Measurements from ENCODE around the gene KCNH2. TPM values are rescaled to one million over a fixed set of nuclear protein-coding genes. Genes with fewer than 3 reads are reported as not detected.

The KCNH2 gene
- total RNA-seq, 1 experiment from 2014 or later: 1.5 TPM

DNA sequence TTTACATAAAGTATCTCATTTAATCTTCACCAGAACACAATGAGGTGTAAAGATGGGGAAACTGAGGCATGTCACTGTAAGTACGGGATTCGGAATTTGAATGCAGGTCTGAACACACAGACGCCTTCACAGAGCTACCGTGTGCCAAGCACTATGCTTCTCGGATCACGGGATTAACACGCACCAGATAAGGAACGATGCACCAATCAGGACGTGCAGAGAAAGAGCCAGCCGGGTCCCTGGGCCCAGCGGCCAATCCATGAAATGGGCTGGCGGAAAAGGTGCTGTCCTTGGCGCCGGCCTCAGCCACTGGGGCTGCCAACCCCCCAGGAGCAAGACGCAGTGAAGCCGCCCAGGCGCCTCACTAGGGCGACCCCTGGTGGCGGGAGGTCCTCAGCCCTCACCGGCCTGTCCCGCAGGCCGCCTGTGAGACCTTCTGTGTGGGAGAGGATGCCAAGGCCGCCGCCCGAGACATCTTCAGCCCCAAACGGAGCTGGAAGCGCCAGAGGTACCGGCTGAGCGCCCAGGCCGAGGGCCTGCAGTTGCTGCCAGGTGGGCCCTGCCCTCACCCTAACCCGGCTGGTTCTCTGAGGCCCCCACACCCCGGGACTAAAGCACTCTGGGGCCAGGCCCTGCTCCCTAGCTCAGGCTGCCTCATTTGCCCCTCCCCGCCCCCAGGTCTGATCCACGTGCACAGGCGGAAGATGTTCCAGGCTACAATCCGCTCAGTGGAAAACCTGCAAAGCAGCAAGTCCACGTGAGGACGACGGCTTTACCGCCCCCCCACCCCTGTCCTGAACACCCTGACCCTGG lies 30.6 kb upstream of the KCNH2 start:
- CTCF ChIA-PET: interaction anchor here (0.7 kb wide), 1 partner anchor 596 kb away, joined by 3 read pairs; no protein-coding TSS in a partner anchor
- peak overlapping the region; percentile 35 for H3K4me3 ChIP-seq (ENCODE audit: low read depth, low read length, poor library complexity, severe bottlenecking)
- POLR2A ChIA-PET (ENCODE audit: low non-redundant PET): no interaction called here

GRCh38 chr7:151008143-151008510 lies 30.0 kb upstream of the KCNH2 start:
- Histone ChIP-seq H3K9me3 (ENCODE audit: low read depth, low read length, poor library complexity, severe bottlenecking) (no peaks in the 10 kb centered on the region), H3K4me3 (ENCODE audit: low read depth, low read length, poor library complexity, severe bottlenecking) (peak overlapping the region; percentile 35), H3K4me1 (ENCODE audit: insufficient read depth, low read length, poor library complexity, severe bottlenecking) (peaks cover 18% of the 10 kb centered on the region), H3K36me3 (ENCODE audit: insufficient read depth, low read length, poor library complexity, severe bottlenecking) (no peaks in the 10 kb centered on the region), H3K27me3 (replicated peaks; ENCODE audit: insufficient read depth, low read depth, low read length, poor library complexity) (no peaks in the 10 kb centered on the region), H3K27ac (ENCODE audit: low read depth, low read length, poor library complexity, severe bottlenecking) (no peak overlapping the region)
- intact Hi-C loops (cut with micrococcal nuclease; ENCODE audit: unreplicated experiment): no loop called here
- TF ChIP-seq CTCF (conservative IDR thresholded peaks at IDR 0.05; ENCODE audit: low read depth, low read length): no peak
- TF ChIP-seq EZH2 (IDR thresholded peaks at IDR 0.05; ENCODE audit: borderline replicate concordance, low read depth, low read length, poor library complexity, severe bottlenecking): no peak
- CTCF ChIA-PET: interaction anchor here (0.7 kb wide), 1 partner anchor 596 kb away, joined by 3 read pairs; no protein-coding TSS in a partner anchor
- no TSS peak for BruUV-seq (replicated peaks)
- POLR2A ChIA-PET (ENCODE audit: low non-redundant PET): no interaction called here
- DNase-seq (ENCODE audit: low spot score): peak; percentile 57

More for the DNA sequence above, 30.6 kb upstream of the KCNH2 start:
- intact Hi-C loops (cut with micrococcal nuclease; ENCODE audit: unreplicated experiment): no loop called here
- H3K27me3 ChIP-seq (replicated peaks; ENCODE audit: insufficient read depth, low read depth, low read length, poor library complexity): no peaks in the 10 kb centered on the region
- H3K27ac ChIP-seq (ENCODE audit: low read depth, low read length, poor library complexity, severe bottlenecking): no peak overlapping the region
- no peaks in the 10 kb centered on the region for H3K36me3 ChIP-seq (ENCODE audit: insufficient read depth, low read length, poor library complexity, severe bottlenecking)
- peak; percentile 76 for DNase-seq (ENCODE audit: low spot score)
- peaks cover 24% of the 10 kb centered on the region for H3K4me1 ChIP-seq (ENCODE audit: insufficient read depth, low read length, poor library complexity, severe bottlenecking)
- no peaks in the 10 kb centered on the region for H3K9me3 ChIP-seq (ENCODE audit: low read depth, low read length, poor library complexity, severe bottlenecking)
- TF ChIP-seq CTCF (conservative IDR thresholded peaks at IDR 0.05; ENCODE audit: low read depth, low read length) (peak; percentile 89), EZH2 (IDR thresholded peaks at IDR 0.05; ENCODE audit: borderline replicate concordance, low read depth, low read length, poor library complexity, severe bottlenecking) (no peak)
- no TSS peak for BruUV-seq (replicated peaks)

DNA sequence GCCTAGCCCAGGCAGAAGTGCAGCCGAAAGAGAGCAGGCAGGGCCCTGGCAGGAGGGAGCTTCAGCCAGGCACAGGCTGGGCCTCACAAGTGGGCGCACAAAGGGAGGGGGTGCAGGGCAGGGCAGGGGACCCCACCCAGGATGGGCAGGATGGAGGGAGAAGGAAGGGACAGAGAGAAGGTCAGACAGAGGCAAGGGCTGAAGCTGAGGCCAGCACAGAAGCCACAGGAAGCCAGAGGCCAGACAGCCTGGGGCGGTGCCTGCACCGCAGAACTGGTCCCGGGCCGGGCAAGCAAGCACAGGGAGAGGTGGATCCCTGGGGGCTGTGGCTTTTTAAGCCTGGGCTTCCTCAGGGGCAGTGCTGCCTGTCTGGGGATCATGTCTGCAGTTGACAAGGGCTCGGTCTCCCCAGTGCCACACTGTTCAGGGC lies 29.4 kb upstream of the KCNH2 start:
- POLR2A ChIA-PET (ENCODE audit: low non-redundant PET): no interaction called here
- DNase-seq (ENCODE audit: low spot score): no peak

More for the DNA sequence above, 29.4 kb upstream of the KCNH2 start:
- Histone ChIP-seq H3K9me3 (ENCODE audit: low read depth, low read length, poor library complexity, severe bottlenecking) (no peaks in the 10 kb centered on the region), H3K4me3 (ENCODE audit: low read depth, low read length, poor library complexity, severe bottlenecking) (no peak overlapping the region), H3K36me3 (ENCODE audit: insufficient read depth, low read length, poor library complexity, severe bottlenecking) (no peaks in the 10 kb centered on the region), H3K27me3 (replicated peaks; ENCODE audit: insufficient read depth, low read depth, low read length, poor library complexity) (no peaks in the 10 kb centered on the region), H3K27ac (ENCODE audit: low read depth, low read length, poor library complexity, severe bottlenecking) (no peak overlapping the region), H3K4me1 (ENCODE audit: insufficient read depth, low read length, poor library complexity, severe bottlenecking) (peaks cover 12% of the 10 kb centered on the region)
- BruUV-seq (replicated peaks): no TSS peak
- CTCF ChIA-PET: no interaction called here
- intact Hi-C loops (cut with micrococcal nuclease; ENCODE audit: unreplicated experiment): no loop called here
- no peak for TF ChIP-seq CTCF (conservative IDR thresholded peaks at IDR 0.05; ENCODE audit: low read depth, low read length)
- TF ChIP-seq EZH2 (IDR thresholded peaks at IDR 0.05; ENCODE audit: borderline replicate concordance, low read depth, low read length, poor library complexity, severe bottlenecking): no peak
